HG03469 (cell line): ENCODE measurements around the gene MPZL2.

ENCODE experiments used
- ATAC-seq: cut with Tn5 transposase; IDR thresholded peaks from one replicate; pipeline ENCODE4 v1.9.1; 2021; ENCODE audit warnings: mild to moderate bottlenecking, moderate library complexity, moderate number of reproducible peaks; ENCODE audit not compliant: unreplicated experiment

Gene MPZL2

GRCh38 chr11:118223570-118223969, 40.5 kb downstream of the MPZL2 start:
- ATAC-seq: no peak

- no peak for ATAC-seq
Measured at GRCh38 chr11:118222437-118222836, 41.7 kb downstream of the MPZL2 start.

- no peak for ATAC-seq
Measured at GRCh38 chr11:118221419-118221818, 42.7 kb downstream of the MPZL2 start.

GRCh38 chr11:118219732-118220131, 44.4 kb downstream of the MPZL2 start:
- ATAC-seq: no peak

GRCh38 chr11:118219244-118219643, 44.9 kb downstream of the MPZL2 start:
- ATAC-seq: no peak

GRCh38 chr11:118217575-118217974, 46.5 kb downstream of the MPZL2 start:
- ATAC-seq: no peak

GRCh38 chr11:118216621-118217481, 47.2 kb downstream of the MPZL2 start:
- no peak for ATAC-seq

- ATAC-seq: no peak
Measured at GRCh38 chr11:118215765-118216164, 48.3 kb downstream of the MPZL2 start.

- no peak for ATAC-seq
Measured at GRCh38 chr11:118215262-118215661, 48.8 kb downstream of the MPZL2 start.

- no peak for ATAC-seq
Measured at GRCh38 chr11:118214210-118214914, 49.7 kb downstream of the MPZL2 start.

GRCh38 chr11:118213781-118214180, 50.3 kb downstream of the MPZL2 start:
- no peak for ATAC-seq

- ATAC-seq: no peak
Measured at GRCh38 chr11:118213201-118213600, 50.9 kb downstream of the MPZL2 start.

GRCh38 chr11:118212781-118213191, 51.3 kb downstream of the MPZL2 start:
- no peak for ATAC-seq

- no peak for ATAC-seq
Measured at GRCh38 chr11:118212131-118212725, 51.9 kb downstream of the MPZL2 start.

- ATAC-seq: no peak
Measured at GRCh38 chr11:118211006-118211405, 53.1 kb downstream of the MPZL2 start.

GRCh38 chr11:118210323-118210722, 53.8 kb downstream of the MPZL2 start:
- no peak for ATAC-seq

GRCh38 chr11:118209033-118209432, 55.1 kb downstream of the MPZL2 start:
- ATAC-seq: no peak

- ATAC-seq: no peak
Measured at GRCh38 chr11:118207079-118207478, 57.0 kb downstream of the MPZL2 start.

- ATAC-seq: no peak
Measured at GRCh38 chr11:118206391-118207031, 57.6 kb downstream of the MPZL2 start.

- ATAC-seq: no peak
Measured at GRCh38 chr11:118205606-118206378, 58.3 kb downstream of the MPZL2 start.
